ENCODE results near the gene CAMP.

The CAMP gene

DNA sequence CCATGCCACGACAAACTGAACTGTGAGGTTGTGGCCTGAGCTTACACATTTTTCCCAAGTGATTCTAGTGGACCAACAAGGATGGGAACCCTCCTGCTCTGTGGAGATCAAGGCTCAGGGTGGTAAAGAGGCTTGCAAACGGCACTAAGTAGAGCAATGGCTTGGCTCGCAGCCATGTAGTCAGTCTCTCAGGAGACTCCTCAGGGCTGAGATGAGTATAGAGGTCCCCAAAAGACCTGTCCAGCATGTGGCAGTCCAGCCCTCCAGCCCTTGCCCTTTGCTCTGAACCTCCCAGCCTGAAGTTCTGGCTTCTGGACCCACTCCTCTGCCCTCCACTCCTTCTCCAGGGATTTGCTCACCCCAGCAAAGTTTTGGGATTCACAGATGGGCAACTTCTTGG is 8.3 kb upstream of the CAMP start:
- DNase-seq = no peak

DNA sequence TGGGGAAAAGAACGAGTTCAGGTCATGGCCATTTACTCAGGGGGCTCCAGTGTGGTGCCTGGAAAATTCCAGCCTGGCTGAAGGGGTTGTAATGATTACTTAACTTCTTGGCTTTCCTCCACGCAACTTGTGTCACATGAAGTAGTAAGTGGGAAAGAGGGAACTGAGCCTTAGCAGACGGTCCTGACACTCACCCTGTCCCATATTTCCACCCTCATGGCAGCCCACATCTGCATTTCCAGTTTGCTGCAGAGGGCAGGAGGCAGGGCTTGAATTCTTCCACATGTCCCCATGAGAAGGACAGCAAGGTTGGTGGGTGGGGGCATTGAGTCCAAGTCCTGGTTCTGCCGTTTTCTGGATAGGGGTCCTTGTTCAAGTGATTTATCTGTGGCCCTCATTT is 7.8 kb upstream of the CAMP start:
- DNase-seq = no peak

DNA sequence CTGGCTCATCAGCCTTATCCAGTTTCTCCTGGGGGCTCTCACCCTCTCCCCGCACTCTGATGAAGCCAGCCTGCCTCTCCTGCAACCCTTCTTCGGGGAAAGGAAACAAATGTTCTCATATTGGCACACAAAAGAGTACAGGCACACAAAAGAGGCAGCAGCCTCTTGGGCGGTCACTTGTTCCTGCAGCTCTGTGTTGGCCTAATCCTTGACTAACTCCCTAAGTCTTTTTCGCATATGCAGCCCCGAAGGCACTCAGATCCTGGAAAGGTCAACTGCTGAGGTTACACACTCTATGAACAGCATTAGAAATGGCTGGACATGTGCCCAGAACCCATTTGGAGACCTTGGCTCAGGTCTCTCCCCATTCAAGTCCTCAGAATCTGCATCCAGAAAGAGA is 7.4 kb upstream of the CAMP start:
- no peak for DNase-seq

DNA sequence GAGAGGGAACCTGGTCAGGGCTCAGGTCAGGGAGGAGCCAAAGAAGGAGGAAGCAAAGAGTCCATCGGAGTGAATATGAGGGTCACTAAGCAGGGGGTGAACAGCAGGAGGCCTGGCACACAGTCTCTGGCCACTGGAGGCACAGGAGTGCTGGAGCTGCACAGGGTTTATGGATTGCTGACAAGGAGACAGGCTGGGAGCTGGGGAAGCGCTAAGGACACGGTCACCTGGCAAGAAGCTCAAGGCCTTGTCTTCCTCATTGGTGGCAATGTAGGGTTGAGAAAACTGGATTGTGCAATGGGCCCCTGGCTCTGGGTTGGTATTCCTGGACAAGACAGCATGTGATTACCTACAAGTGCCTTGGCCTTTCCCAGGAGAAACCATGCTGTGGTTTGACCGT is 5.8 kb upstream of the CAMP start:
- no peak for DNase-seq

DNA sequence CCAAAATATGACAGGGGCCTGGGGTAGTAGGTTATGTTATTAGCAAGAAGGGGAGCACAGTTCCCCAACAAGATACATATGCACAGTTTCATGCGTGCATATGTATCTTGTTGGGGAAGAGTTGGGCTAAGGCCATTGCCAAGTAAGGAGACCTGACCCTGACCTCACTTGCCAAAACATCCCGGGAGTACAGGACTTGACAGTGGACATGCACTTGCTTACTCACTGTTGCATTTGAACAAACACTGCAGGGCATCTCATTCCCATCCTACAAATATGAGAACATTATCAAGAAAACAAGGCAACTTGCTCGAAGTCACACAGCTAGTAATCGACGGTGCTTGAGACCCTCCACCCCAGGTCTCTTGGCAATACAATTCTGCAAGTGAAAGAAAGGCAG is 4.8 kb upstream of the CAMP start:
- no peak for DNase-seq

DNA sequence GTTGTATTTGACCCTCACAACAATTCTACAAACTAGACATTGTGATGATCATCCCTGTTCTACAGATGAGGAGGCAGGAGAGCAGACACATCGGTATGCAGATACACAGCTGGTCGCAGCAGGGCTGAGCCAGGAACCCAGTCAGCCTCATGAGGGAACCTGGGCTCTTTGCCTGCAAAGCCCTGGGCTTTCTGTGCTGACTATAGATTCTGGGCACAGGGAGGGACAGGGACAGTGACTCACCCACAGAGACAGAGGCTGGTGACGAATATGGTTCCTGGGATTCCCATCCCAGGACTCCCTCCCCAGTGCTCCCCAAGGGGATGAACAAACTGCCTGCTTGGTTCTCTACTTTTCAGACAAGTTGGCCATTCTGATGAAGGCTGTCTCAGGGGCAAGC is 3.8 kb upstream of the CAMP start:
- DNase-seq = no peak

DNA sequence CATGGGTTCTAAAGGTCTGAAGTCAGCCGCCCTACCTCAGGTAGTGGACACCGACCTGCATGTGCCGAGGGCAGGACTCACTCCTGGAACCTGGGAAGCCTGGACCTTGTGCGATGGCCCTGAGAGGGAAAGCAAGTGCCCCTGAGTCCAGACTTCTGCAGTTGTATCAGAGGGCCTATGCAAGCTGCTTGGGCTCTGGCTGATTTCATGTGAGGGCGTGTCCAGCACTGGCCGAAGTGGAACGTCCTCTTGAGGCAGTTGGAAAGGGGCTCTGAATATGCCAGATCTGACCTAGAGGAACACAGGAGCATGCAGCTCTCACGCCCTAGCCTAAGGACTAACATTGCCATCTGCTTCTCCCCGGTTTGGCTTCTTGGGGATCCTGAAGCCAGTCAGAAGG is 2.5 kb upstream of the CAMP start:
- no peak for DNase-seq

DNA sequence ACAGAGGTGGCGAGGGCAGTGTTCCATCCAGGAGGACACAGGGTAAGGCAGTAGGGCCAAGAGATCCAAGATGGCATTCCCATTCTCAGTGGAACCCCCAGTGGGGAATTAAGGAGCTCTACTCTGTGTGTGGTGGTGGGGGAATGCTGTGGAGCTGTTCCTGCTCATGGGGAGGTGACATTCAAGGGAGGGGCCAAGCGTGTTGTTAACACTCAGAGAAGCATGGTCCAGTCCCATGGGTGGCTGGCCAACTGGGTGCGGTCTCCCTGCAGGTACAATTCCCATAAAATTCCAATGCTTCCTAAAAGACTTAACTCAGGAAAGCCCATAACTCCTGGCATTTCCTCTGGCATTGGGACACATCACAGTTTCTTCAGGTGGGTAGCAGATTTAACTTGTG is 2.3 kb downstream of the CAMP start:
- DNase-seq = no peak

DNA sequence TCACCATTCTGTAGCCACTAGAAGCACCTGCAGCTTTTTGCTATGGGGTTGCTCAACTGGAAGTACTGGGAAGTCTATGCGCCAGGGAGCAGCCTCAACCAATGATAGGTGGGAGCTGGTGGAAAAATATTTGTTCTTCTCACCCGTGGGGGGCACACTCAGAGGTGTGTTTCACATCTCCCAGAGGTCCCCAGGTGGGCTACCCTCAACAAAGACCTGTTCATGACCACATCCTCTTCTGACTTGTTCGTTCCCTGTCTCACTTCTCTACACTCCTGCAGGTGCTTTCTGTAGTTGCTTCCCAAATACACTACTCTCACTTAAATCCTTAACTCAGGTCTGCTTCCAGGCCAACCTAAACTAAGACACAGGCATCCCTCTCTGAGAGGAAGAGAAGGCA is 3.6 kb downstream of the CAMP start:
- DNase-seq = no peak

DNA sequence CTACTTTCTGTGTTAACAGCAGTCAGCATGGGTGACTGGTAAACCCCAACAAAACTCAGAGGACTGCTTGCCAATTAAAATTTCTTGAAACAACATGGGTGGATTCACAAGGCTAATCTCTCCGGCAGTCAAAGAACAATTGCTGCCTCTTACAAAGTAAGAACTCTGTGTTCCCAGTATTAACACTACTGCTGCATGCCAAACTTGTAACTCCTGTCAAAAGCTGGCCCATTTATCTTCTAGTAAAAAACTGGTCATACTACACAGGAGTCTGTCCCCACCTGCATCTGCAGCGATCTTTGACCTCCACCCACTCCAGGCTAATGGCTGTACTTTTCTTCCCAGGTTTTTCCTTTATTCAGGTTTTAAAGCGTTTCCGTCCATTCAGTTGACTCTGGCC is 8.9 kb downstream of the CAMP start:
- no peak for DNase-seq

DNA sequence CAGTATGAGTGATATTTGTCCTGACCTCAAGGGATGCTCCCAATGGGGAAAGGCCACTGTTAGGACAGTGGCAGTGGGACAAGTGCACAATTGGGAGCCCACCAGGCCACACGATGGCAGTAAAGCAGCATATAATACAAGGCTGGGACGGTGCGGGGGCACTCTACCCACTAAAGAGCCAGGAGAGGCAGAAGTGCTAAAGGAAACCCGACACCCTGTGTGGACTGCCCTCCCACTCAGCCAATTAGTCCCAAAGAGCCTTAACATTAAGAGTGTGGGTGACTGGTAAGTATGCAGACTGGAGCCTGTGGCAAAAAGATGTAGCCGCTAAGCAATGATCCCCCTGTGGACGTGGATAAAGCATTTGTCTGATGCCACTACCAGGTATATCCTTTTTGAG is 9.4 kb downstream of the CAMP start:
- peak; percentile 70 for DNase-seq

DNA sequence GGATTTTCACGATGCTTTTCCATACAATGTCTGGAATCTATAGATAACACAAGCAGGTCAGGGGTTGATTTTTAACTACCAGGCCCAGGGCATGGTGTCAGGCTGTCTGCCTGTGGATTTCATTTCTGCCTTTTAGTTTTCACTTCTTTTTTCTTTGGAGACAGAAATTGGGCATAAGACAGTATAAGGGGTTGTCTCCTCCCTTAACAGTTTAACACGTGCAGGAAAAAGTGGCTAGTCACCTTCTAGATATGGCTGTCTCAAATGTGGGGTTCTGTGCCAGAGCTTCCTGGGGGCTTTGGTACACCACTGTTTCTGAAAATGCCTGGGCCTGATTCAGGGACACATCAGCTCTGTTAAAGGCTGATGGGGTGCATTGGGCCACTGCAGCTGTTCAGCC is 10.2 kb downstream of the CAMP start:
- DNase-seq = no peak

DNA sequence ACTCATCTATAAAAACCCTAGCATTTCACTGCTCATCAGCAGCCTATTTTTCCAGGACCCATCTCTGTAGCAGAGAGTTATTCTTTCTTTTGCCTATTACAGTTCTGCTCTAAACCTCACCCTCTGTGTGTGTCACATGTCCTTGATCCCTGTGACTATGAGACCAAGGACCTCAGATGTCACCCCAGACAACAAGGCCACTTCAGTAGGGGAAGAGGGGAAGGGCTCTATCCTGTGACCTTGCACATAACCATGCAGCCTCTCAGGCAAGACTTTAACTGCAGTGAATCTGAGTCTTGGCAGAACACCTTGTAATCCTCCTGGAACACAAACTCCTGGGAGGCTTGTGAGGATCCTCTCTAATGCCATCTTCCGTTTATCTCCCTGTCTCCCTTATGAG is 13.2 kb downstream of the CAMP start:
- DNase-seq = no peak

DNA sequence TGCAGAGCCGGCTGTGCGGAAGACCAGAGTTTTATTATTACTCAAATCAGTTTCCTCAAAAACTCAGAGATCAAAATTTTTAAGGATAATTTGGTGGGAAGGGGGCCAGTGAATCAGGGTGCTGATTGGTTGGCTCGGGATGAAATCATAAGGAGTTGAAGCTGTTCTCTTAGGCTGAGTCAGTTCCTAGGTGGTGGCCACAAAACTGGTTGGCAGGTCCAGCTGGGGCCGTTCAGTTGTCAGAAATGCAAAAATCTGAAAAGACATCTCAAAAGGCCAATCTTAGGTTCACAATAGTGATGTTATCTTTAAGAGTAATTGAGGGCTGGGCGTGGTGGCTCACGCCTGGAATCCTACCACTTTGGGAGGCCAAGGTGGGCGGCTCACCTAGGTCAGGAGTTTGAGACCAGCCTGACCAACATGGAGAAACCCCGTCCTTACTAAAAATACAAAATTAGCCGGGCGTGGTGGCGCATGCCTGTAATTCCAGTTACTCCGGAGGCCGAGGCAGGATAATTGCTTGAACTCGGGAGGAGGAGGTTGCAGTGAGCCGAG is 15.3 kb downstream of the CAMP start:
- DNase-seq = no peak

DNA sequence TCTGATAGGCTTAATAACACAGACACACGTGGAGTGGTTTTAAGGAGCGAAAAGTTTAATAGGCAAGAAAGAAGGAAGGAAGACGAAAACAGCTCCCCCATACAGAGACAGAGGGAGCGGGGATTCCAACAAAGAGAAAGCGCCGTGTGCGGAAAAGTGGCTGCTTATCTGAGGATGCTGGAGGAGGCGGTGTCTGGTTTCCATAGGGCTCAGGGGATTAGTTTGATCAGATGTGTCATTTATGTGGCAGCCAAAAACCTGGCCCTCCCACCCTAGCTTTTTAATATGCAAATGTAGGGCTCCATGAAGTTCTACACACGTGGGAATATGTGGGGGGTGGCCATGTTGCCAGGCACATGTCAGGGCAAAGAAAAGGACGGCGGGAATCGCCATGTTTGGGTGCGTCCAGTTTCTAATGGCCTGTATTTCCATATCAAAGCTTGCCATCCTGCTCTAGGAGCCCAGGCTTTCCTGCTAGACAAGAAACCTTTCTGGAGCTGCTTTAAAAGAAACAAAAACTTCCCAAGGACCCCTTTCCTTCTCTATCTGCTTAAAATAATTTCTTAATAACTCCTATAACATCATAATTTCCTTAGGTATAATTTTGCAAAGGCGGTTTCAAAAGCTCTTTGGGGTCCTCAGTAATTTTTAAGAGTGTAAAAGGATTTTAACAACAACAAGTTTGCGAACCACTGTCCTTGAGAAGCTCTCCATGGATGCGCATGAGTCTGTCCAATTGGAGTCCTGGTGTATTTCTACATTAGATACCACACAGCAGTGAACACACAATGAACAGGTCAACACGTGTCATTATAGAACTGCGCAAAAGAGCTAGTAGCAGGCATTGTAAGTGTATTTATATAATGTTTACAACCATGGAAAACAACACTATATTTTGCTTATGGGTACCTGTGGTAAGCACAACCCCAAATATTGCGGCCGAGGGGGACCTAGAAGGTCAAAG is 17.0 kb downstream of the CAMP start:
- no peak for DNase-seq

DNA sequence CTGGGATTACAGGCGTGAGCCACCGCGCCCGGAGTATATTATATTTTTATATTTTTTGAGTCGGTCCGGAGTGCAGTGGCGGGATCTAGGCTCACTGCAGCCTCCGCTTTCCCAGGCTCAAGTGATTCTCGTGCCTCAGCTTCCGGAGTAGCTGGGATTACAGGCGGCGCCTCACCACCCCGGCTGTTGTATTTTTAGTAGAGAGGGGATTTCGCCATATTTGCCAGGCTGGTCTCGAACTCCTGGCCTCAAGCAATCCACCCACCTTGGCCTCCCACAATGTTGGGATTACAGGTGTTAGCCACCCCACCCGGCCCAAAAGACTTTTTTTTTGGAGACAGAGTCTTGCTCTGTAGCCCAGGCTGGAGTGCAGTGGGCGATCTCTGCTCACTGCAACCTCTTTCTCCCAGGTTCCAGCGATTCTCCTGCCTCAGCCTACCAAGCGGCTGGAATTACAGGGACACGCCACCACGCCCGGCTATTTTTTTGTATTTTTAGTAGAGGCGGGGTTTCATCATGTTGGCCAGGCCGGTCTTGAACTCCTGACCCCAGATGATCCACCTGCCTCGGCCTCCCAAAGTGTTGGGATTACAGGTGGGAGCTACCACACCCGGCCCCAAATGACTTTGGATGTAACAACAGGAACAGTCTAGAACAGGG is 18.6 kb downstream of the CAMP start:
- DNase-seq = no peak

DNA sequence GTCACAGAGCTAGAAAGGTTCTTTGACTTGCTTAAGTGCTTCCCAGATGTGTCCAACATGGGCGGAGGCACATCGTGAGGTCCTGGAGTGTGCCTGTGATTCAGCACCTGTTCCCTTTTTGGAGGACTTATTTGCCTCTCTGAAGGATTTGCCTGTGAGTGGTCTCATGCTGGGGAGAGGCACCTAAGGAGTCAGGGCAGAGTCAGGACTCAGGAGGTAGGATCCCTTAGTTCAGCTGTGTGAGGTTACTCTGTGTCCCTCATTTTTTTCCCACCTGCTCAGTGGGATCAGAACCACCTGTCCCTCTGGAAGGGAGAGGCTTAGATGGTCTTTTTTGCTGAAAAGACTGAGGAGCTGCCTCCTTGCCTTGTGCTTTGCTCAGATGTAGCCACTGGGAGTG is 20.6 kb downstream of the CAMP start:
- no peak for DNase-seq

DNA sequence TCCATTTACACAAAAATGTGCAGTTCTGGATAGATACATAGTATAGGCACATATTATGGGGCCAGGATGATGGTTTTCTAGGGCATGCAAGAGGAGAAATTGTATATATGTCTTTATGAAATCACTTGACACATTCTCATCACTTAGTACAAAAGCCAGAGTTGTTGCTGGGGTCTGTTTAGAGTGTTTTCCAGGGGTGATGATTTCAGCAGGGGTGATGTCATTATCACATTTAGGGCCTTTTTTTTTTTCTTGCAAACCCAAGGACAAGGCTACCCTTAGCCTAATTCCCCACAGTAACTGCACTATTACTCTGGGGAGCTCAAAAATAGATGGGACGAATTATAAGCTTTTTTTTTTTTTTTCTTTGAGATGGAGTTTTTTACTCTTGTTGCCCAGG is 21.2 kb downstream of the CAMP start:
- no peak for DNase-seq

DNA sequence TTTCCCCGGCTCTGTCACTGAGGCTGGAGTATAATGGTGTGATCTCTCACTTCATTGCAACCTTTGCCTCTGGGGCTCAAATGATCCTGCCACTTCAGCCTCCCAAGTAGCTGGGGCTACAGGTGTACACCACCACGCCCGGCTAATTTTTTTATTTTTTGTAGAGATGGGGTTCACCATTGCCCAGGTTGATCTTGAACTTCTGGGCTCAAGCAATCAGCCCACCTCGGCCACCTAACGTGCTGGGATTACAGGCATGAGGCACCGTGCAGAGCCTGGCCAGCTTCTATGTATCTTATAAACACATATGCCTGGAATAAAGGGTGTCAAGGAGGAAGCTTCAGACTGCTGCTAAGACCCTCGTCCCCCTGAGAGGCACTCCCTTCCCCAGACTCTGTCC is 21.8 kb downstream of the CAMP start:
- no peak for DNase-seq

DNA sequence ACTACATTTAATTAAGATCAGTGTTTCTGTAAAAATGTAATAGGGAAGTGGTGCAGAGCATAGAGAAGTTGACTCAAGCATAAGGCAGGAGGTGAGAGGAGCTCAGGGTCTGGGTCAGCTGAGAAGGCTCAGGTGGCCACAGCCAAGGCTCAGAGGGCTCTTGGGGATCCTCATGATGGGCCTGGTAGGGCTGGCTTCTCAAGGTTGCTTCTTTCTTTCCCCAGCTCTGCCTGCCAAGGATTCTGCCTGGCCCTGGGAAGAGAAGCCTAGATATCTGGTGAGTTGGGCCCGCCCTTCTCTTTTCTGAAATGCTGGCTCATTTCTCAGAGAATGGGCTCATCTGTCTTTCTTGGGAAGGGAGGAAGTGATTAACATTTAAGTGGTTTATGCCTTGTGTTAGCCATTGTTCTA is 24.1 kb downstream of the CAMP start:
- DNase-seq = peak; percentile 49

DNA sequence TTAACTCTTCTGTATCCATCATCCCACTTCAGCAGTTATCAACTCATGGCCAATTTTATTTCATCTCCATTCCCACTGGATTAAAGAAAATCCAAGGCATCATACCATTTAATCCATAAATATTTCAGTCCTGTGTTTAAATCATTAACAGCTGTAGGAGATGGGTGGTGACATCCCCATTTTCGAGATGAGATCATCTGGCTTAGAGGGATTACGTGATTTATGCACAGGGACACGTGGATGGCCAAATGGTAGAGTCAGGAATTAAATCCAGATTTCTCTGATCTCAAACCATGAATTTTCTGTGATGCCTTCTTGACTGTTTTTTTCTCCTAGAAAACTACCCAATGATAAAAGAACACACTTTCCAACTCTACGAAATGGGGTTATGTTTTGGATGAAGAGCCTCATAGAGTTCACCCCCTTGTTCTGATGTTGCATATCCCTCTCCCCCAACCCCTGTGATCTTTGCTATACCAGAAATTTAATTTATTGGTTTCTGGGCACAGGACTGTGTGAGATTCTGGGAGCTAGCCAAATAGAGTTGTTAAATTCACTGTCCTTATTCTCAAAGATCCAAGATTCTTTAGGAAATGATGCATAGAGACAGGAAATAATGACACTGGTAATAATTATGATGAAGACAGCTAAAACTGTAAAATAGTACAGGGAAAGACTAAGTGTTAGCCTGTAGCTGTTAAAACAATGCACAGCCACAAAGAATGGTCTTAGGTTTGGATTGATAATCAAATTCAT is 25.0 kb downstream of the CAMP start:
- DNase-seq = peak; percentile 85

DNA sequence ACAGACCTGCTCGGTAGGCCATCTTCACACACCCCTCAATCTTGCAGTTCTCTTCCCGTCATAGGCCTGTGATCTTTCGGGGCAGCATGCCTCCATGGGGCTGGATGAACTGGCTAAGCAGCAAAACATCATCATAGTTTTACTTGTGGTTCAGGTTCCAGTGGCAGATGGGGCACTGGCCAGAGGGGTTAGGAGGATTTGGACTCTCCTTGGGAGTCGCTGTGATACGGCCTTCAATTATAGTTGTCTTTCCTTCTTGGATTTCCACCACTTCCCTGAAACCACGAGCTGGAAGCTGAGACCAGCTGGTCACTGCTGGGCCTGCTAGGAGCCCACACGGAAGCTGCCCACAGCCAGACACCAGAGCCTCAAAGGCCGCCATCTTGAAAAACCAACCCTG is 33.3 kb downstream of the CAMP start:
- DNase-seq = no peak

DNA sequence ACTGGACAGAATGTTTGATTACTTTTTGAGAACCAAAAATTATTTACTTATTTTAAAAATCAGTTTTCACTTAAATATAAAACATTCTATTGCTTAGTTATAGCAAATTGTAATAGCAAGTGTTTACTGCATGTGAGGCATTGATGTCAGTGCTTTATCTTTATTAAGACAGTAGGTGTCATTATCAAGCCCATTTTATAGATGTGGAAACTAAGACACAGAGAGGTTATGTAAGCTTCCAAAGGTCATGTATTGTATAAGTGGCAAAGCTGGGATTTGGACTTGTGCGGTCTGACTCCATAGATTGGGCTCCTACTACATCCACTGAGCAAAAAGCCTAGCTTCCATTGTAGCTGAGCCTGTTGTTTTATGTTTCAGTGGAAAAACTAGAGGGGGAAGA is 35.2 kb downstream of the CAMP start:
- DNase-seq = no peak

DNA sequence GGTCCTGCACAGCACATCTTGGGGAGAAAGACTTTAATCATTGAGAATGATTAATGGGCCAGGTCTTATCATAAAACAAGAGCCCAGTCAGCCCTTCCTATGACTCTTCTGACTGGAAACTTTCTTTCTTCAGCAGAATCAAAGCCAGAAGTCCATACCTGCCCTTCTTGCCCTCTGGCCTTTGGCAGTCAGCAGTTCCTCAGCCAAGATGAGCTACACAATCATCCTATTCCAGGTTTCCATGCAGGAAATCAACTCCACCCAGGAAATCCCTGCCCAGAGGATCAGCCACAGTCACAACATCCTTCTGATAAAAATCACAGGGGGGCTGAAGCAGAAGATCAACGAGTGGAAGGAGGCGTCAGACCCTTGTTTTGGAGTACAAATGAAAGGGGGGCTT is 44.5 kb downstream of the CAMP start:
- DNase-seq = no peak

All from fibroblast of upper back skin (primary cell).